Measurements from ENCODE around the gene ZNF343. TPM values are rescaled to one million over a fixed set of nuclear protein-coding genes. Genes with fewer than 3 reads are reported as not detected.

The ZNF343 gene
- total RNA-seq = 9.8 and 11.8 TPM in 2 replicates

DNA sequence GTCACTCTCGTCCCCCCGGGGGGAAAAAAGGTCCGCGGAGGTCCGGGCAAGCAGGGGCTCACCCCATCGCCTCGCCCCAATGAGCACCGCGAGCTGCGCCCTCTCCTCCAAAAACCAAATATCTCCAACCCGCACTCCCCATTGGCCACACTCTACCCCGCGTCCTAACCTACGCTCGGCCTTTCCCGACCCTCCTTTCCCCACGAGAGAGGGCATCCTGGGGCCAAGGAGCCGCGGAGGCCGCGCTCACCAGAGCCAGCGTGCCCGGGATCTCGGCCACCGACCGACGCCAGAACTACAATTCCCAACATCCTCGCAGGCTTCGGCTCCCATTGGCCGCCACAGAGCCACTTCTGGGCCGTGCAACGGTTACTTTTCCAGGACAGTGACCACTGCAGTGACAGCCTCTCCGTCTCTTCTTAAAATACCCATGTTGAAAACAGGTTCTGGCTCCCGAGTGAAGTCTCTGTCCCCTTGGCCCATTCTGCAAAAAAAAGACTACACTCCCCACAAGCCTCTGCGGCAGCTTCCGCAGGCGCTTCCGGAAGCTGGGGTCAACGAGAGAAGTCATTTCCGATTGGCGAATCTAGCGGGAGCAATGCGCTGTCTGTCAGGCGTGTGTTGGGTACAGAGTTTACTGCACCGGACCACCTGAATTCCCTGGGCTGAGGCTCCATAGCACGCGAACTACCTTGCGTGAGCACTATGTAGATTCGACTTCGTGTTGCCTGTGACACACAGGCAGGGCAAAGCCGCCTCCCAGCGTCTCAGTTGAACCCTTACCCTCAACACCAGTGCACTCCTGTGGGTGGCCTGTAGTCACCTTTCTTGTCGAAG is at the start of gene ZNF343:
Gene ZNF343, minus strand, starts transcription at position 285 of the 837 bp plus-strand sequence. CDS start 15,020 bp downstream, outside the sequence.

DNA sequence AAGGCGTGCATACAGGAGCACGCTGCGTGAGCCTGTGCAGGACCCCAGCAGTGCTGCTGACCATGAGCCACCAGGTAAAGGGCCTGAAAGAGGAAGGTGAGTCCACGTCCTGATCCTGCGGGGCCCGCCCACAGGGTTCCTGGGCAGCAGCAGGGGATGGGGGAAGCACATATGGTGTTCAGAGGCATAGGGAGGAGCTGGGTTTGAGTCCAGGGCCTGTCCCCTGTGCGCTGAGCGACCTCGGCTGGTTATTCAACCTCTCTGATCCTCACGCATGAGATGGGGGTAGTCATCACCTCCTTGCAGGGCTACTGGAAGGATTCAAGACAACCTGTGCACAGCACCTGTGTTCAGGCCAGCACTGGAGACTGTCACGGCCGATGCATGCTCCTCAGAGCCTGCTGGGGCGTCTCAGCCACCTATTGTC is 27.9 kb upstream of the ZNF343 start, which contains the start of gene TMC2:
Gene TMC2, plus strand, starts transcription at position 14 of the 427 bp plus-strand sequence. Its CDS starts 49 bp downstream, at position 63.

DNA sequence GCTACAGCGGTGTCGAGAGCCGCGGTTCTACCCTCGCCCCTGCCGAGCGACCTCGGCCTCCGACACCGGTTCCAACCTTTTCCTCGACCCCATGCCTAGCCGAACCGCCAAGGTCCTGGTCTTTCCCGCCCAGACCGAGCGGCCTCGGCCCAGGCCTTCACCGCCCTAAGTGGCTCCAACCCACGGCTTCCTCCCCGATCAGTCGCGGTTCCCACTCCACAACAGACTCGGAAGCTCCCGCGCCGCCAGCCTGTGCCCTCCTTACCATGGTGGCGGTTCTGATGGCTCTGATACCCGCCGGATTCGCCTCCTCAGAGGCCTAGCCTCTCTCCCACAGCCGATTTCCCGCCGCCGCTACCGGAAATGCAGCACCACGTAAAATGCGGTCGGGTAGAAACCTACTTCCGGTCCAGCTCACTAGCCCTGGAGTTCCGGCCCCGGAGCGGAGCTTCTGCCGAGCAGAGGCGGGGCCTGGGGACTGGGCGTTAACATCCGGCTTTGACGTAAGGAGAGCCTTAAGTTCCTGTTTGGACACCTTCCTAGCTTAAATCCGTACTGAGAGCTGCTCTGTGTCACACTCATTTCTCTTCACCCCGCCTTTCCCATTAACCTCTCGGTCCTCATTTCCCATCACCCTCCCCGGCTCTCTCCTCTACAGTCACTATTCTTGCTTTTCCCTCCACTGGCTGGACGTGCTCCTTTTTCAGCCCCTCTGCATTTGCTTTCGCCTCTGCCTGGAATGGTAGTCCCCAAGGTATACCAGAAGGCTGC is 38.1 kb downstream of the ZNF343 start, which contains the start of gene SNRPB:
Gene SNRPB, minus strand, starts transcription at position 367 of the 771 bp plus-strand sequence. Its CDS starts 99 bp downstream, at position 268.

Small RNA genes lying within 50 kb of the gene (small RNA-seq; reads per million reads assigned to genes)
- not detected for gene RF00019

Other genes with a start within 250 kb of the ZNF343 start
- gene TGM3, start 212.9 kb downstream of the ZNF343 start, total RNA-seq = not detected in 2 replicates
- gene TGM6, start 128.0 kb downstream of the ZNF343 start, total RNA-seq = not detected in 2 replicates
- 93.0 and 255 TPM in 2 replicates for gene SNRPB, start 38.1 kb downstream of the ZNF343 start, total RNA-seq
- gene TMC2, start 27.7 kb upstream of the ZNF343 start, total RNA-seq = not detected in 2 replicates
- 84.9 and 108 TPM in 2 replicates for gene NOP56, start 143.7 kb upstream of the ZNF343 start, total RNA-seq
- 75.8 and 89.3 TPM in 2 replicates for gene IDH3B, start 155.3 kb upstream of the ZNF343 start, total RNA-seq
- gene EBF4, start 183.9 kb upstream of the ZNF343 start, total RNA-seq = 4.4 and 13.3 TPM in 2 replicates